LHCN-M2 (cell line): Measurements from ENCODE around the gene NUFIP2. TPM values are rescaled to one million over a fixed set of nuclear protein-coding genes. Genes with fewer than 3 reads are reported as not detected.
A peak's percentile ranks its signal among the peaks of the same experiment; 100 is the strongest.
"Not testable (repeated sequence)": the region's sequence is repeated elsewhere in the genome, so short reads cannot be mapped to it uniquely, and the experiment has no call there.

Source experiments
- DNase-seq: peaks from one replicate; pipeline ENCODE4 v3.0.0-alpha.2; 2012; ENCODE audit warnings: low read depth
- total RNA-seq: library from RNA; depleted of rRNA; stranded (reverse); fragments of >200 nt; gene quantifications from 2 replicates; pipeline ENCODE4 v1.2.3, GENCODE V29; 2014

The NUFIP2 gene
- total RNA-seq, 1 experiment from 2014 or later, result 34.8 TPM

DNA sequence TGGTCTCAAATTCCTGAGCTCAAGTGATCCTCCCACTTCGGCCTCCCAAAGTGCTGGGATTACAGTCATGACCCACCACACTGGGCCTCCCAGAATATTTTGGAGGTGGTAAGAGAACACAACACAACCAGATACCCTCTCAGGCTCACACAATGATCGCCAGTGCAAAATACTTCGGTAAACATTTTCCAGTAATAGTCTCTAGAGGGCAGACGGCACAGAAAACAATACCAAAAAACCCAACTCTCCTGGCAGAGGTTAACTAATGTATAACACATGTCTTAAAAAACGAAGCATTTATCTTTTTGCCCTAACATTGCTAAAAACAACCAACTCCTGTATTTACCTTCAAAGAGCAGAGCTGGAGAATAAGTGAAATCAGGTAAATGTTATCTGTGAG is 10.5 kb downstream of the NUFIP2 start:
- no peak for DNase-seq

DNA sequence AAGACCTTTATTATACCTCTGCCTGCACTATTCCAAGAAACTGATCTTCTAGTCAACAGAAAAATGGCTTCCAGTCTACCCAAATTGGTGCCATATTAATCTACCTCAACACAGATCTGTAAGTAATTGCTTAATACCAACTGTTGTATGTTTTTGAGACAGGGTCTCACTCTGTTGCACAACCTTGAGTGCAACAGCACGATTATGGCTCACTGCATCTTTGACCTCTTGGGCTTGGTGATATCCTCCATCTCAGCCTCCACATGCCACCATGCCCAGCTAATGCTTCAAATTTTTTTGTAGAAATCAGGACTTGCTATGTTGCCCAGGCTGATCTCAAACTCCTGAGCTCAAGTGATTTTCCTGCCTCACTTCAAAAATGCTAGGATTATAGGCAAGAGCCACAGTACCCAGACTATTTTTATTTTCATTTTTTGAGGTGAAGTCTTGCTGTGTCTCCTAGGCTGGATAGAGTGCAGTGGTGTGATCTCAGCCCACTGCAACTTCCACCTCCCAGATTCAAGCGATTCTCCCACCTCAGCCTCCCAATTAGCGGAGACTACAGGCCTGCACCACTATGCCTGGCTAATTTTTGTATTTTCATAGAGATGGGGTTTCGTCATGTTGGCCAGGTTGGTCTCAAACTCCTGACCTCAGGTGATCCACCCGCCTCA is 14.4 kb downstream of the NUFIP2 start:
- no peak for DNase-seq

DNA sequence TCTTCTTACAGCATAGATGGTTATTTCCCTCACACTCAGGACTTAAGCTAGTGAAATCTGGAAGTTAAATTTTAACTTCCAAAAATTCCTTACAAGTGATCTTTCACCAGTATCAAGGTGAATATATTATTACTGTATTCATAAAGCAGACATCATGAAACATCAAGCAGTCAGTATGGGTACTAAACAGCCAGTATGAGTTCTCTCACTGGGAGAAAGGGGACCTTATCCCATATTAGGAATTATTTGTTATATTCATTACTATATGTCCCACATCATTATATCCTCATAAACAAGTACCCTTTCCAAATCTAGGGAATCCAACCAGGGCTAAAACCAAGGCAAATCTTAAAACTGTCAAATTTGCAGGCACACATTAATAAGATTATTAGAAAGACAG is 15.3 kb downstream of the NUFIP2 start:
- no peak for DNase-seq

DNA sequence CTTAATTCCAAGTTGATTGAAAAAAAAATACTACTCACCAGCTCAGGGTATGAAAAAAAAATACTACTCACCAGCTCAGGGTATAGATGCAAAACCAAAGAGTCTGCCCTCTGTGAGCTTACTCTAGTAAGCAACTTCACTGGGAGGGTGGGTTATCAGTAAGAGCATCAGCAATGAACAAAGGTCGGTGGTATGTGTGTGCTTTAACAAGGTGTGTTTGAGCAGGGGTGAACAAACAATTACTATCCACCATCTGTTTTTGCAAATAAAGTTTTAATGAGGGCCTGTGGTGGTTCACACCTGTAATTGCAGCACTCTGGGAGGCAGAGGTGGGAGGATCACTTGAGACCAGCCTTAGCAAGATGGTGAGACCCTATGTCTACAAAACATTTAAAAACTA is 20.0 kb downstream of the NUFIP2 start:
- no peak for DNase-seq

DNA sequence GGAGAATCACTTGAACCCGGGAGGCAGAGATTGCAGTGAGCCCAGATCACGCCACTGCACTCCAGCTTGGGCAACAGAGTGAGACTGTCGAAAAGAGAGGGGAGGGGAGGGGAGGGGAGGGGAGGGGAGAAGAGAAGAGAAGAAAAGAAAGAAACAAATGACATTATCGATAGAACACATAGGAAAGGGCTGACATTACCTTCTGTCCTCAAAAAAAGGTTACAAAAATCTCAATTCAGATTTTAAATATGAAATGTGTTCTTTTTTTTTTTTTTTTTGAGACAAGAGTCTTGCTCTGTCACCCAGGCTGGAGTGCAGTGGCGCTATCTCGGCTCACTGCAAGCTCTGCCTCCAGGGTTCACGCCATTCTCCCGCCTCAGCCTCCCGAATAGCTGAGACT is 22.0 kb downstream of the NUFIP2 start:
- DNase-seq, result not testable (repeated sequence)

DNA sequence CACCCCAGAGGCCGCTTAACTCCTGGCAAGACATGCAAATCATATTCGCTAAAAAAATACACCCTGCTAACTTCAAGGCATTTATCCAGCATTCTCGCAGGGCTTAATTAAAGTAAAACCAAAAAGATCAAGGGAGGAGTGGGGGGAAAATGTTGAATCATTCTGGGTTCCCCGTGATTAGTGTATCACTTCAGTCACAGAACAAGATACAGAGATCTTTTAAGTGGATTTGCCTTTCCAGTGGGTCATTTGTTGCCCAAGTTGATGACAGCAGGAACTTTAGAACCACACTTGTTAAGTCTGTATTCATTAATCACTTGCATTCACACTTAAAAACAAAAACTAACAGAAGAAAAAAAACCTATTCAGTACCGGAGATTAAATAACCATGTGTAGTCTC is 30.0 kb downstream of the NUFIP2 start:
- DNase-seq, result no peak

DNA sequence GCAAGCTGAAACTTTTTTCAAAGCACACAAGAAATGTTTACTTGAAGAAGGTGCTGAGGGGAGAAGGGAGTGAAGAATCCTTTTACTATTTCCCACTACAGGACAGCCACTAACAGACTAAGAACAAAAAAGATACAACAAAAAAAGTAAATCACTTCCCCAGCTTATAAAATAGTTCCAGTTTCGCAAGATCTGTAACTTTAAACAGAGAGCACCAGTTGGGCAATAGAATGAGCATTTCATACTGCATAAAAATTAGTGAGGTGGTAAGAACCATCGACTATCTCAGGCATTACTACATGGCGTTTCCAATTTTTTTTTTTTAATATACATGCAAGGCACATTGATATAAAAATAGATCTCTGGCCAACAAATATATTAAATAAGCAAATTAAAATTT is 36.2 kb downstream of the NUFIP2 start:
- DNase-seq, result peak; percentile 47

DNA sequence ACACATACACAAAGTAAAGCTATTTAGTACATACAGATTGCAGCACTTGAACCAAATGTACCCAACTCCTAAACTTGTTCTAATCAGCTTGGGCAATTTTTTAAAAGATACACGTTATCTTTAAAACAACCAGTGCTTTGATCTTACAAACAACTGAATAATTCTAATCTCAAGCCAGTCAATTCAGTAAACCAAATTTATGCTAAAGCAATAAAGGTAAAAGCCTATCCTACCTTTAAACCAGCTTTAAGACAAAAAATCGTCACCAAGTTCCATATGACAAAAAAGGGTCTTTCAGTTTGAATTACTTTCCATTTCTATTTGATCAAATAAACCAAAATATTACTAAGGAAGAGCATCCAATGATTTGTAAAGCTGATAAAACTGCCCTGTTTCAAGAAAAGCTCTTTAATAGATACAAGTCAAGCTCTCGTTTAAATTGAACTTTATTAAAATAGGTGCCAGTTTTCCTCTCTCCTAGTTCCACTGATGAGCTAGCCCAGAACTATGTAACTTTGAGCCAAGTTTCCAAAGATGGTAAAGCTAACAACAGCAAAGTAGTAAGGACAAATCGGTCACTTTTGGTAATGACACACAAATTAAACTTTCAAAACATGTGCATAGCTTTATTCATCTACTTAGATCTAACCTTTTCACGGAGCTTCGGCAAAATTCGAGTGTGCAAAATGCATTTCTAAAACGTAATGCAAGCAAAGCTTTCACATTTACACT is 37.0 kb downstream of the NUFIP2 start:
- peak; percentile 52 for DNase-seq

DNA sequence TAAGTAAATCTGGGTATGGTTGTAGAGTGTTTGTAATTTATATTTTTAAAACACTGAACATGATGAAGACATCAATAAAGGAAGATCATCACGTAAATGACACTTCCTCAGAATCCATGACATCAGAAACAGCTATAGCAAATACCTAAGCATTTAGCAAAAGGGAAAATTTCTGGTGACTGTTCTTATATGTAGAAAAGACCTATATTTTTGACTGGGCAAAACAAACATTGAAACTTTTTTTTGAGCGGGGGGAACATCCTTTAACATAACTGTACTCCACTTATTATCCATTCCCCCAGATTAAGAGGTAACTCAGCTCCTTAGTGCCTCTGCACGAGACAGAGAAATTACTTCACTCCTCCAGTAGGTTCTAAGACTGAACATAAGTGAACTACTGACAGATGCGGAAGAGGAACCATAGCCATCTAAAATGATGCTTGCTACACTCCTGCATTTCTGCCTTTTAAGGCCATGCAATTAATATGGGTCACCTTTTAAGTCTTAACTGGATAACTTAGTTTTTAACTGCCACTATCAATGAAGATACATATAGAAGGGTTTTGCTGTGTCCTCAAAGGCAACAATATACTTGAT is 37.9 kb downstream of the NUFIP2 start:
- DNase-seq, result no peak

DNA sequence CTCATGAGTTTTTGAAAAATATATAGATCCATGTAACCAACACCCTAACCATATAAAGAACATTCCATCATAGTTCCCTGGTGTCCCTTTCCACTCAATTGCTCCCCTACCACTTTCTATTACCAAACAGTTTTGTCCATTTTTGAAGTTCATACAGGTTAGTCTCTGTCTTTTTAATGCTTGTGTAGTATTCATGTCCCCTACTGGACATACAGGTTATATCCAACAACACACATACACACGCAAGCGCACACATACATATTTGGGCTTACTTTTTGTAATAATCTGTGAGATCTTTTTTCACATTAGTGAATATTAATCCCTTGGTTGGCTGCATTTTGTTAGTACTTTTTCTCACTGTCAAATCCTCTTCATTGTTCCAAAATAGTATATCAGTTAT is 40.9 kb downstream of the NUFIP2 start:
- DNase-seq, result no peak

DNA sequence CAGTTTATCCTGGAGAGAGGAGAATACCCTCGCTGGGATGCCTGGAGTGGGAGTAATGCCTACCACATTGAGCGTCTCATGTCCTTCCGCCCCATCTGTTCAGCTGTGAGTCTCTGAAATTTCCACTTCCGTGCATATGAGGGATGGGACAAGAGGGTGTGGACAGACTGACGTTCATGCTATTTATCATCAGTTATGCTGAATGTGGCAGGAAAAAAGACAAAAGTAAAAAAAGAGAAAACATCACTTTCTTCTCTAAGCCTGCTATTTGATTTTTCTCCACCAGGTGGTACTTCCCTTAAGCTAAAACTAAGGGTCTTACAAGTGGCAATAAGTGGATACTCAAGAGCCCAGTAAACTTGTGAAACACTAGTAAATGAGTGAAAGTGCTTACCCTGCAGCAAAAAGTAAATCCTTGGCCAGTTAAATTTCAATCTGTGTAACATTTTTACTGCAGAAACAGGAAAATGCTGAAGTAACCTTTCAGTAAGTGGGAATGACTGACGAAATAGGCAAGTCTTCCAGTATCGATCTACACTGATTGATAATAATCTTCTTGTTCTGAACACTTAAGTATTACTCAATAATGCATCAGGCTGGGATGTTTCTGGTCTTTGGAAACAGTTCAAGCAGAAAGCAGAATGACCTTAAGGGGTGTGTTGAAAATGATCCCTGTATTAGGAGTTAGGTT is 41.7 kb downstream of the NUFIP2 start:
- DNase-seq, result peak; percentile 34

DNA sequence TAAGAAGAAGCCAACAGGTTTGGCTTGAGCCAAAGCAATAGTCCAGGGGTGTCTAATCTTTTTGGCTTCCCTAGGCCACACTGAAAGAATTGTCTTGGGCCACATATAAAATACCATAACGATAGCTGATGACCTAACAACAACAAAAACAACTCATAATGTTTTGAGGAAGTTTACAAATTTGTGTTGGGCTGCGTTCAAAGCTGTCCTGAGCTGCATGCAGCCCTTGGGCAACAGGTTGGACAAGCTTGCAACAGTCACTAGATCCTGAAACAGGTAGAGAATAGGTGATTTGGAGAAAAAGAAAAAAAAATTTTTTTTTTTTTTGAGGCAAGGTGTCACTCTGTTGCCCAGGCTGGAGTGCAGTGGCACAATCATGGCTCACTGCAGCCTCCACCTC is 42.8 kb downstream of the NUFIP2 start:
- no peak for DNase-seq

DNA sequence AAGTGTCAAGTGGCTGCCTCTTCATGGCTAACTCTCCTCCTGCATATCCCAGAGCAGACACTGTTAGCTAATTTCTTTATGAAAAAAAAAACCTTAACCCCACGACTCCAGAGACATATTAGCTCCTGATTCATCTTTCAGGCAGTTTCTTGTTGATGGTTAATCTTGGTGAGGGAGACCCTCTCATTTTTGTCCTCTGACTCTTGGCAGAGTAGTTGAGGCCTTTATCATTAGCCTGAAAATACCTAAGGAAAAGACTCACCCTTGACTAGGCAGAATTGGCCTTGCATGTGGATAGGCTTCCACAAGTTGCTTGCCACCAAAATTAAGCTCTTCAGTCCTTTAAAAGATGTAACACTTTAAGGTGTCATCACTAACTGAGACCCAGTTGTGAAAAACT is 43.3 kb downstream of the NUFIP2 start:
- DNase-seq, result peak; percentile 15

DNA sequence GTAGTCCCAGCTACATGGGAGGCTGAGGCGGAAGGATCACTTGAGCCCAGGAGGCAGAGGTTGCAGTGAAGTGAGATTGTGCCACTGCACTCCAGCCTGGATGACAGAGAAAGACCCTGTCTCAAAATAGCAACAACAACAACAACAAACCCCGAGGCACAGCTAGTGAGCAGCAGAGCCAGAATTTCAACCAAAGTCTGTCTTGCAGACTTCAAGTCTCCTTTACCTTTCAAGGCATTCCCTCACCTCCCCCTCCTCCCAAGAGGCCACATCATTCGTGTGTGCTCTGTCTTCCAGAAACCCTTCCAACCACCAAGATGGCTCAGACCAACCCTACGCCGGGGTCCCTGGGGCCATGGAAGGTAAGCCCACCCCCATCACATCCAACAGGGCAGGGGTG is 45.1 kb downstream of the NUFIP2 start:
- DNase-seq, result no peak

DNA sequence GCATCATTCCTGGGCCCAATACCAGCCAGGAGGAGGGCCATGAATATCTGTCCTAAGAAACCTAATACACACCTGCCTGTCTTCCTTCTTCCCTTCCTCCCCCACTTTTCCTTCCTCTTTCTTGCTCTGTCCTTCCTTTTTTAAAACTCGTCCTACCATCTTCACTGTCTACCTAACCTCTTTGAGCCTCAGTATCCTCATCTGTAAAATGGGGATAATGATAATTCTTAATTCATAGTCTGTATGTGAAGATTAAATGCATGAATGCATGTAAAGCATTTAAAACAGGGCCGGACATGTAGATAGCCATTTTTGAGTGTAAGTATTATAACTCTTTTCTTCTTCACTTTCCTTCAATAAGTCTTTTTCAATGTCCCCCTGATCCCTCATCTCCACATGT is 46.7 kb downstream of the NUFIP2 start:
- no peak for DNase-seq

DNA sequence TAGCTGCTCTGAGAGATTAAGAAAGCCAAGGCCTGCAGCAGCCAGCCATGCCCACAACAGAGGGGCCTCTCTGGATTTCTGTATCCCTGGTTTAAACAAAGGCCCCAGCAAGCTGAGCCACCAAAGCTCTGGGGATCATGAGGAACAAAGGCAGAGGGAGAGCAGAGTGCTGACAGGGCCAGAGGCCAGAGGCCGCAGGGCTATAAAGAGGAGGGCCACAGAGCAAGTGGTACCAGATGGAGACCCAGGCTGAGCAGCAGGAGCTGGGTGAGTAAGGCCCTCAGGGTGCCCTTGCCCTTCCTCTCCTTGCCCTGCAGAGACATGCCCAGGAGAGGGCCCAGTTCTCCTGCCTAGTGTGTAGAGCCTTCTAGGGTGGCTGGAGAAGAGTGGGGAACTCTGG is 47.3 kb downstream of the NUFIP2 start, which contains the start of gene CRYBA1:
Gene CRYBA1 (plus strand): TSS at position 232 of the 400 bp plus-strand sequence. CDS start 5 bp downstream, at position 237.
- DNase-seq, result no peak

DNA sequence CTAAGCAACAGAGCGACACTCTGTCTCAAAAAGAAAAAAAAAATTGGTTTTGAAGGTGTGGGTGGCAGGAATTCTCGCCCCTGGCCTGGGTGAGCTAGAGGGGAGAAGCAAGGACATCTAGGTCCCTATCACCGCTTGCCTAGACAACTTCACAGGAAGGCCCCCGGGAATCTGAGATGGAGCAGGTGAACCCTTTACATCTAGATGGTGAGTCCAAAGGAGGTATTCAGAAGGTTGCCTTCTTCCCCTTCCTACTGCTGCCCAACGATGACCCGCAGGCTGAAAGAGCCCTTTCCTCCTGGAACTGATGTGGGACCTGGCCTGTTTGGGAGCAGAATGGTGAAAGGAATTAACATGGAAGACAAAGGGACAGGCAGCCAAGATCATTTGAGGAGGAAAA is 48.5 kb downstream of the NUFIP2 start:
- no peak for DNase-seq

DNA sequence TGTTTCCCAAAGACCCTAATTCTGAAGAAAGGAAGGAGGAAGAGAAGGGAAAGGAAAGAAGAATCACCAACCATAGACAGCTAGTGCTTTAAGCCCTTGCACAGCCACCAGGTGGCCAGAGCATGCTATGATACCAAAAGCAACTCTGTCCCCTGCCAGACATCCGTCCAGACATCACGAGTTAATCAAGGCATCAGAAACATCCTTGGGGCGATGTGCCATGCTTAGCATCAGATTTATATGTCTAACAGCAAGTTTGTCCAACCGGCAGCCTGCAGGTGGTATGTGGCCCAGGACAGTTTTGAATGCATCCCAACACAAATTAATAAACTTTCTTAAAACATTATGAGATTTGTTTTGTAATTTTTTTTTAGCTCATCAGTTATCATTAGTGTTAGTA is 50.2 kb downstream of the NUFIP2 start:
- peak; percentile 49 for DNase-seq

DNA sequence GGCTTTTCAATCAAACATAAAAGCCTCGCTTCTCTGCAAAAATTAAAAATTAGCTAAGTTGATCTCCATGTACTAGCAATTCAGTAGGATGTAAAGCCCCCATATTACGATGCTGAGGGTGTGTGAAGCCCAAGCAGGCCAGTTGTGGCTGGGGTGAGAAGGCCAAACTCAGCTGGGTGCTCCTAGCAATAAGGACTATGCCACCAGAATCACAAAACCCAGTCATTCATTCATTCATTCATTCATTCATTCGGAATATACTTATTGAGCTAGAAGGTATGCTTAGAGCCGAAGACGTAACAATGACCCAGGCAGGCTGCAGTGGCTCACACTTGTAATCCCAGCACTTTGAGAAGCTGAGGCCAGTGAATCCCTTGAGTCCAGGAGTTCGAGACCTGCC is 51.2 kb downstream of the NUFIP2 start:
- DNase-seq, result no peak

DNA sequence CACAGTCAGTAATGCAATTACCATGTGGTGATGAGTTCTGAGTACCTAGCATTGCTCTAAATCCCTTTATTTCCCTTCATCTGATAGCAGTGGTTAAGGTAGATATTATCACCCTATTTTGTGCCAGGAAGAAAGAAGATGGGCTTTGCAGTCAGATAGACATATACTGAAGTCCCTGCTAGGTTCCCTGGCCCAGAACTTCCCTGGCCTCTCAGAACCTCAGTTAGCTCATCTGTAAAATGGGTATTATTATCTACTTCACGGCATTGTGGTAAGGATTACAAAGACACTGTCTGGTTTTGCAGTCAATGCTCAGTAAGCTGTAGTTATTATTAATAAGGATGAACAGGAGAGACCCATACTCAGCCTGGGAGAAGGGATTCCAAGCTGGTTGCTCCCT is 51.9 kb downstream of the NUFIP2 start:
- DNase-seq, result no peak

DNA sequence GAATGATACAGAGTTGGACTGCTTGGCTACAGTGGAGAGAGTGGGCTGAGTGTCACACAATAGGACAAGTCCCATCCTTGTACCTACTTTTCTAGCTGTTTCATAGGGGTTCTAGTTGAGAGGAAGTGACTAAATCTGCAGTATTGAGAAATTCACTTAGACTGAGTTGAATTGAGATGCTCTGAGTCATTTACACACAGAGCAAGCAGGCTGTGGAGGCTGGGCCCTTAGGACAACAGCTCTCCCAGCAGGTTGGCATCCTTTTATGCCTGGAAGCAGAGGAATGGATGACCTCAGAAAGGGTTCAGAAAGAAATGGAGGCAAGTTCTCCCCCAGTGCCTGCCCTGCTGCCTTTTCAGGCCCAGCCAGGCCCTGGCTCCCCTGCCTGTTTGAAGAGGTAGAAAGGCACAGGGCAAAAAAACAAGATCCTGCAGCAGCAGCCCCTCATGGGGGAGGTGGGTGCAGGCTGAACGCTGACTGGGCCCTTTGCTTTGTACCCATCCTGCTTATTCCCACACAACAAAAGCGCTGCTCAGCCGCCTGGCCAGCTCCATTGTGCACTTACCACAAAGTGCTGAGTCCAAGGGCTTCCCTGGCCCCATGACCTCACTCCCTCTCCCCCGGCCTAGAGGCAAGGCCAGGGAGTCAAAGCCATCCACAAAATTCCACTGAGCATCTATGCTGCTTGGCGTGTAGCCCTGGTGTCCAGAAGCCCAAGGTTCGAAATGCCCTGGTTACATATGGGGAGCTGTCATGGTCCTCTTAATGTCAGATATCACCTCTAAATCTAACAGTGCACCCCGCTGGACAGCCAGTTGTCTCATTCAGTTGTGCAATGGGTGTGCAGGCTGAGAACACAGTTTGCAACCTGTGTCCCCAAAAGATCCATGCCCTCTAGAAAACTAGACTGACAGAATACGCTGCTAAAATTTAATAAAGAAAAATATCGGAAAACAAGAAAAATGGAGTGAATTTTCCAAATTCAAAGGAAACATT is 52.7 kb downstream of the NUFIP2 start:
- peak; percentile 95 for DNase-seq
